DMS153 treated with DMSO at 0.1 percent for 48 hours (cell line): ENCODE results near the gene UGT1A6.

Experiments used
- DNase-seq: peaks from one replicate; lab custom pipeline; 2025; ENCODE audit not compliant: unreplicated experiment; lab: John Stamatoyannopoulos, UW

UGT1A6 gene

DNA sequence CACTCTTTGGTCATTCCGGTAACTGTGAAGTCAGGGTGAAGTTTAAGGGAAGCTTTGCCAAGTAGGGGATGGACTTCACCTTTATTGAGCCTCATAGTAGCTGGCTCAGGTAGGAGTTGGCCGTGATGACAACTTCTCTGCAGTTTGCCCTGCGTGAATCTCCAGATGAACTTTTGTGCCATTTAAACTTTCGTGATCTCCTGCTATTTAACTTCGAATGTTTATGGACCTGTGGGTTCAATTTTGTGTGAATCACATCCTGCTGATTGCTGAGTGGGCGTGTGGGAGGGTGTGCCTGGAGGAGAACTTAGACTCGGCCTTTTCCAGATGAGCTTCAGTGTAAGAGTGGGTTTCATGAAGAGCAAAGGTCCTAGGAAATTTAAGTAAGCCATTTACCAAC is 71.6 kb downstream of the UGT1A6 start:
- DNase-seq: no peak

DNA sequence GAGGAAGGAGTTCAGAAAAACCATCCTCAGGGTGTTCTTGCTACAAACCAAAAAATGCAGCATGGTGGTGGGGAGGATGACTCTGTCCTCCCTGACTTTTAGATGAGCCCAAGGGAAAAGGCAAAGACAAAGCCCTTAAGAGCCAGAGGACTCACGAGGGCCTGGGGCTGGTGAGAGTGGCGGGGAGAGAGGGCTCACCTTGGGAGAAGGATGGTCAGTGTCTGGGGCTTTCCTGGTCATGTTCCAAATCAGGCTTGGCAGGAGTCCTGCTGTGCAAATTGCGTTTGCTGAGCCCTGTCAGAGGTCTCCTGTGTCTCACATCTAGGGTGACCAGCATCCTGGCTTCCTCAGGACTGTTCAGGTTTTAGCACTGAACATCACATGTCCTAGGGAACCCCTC is 72.1 kb downstream of the UGT1A6 start:
- DNase-seq: no peak

DNA sequence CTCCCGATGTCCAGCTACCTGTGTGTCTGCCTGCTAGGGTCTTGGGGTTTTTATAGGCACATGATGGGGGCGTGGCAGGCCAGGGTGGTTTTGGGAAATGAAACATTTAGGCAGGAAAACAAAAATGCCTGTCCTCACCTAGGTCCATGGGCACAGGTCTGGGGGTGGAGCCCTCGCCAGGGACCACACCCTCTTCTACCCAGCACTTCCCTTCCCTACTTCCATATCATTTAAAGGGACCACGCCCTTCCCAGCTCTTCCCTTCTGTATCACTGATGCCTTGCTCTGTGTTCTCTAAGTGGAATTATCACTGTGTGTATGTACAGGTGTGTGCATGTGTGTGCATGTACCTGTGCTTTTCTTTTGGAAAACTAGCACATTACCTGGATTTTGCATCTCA is 73.7 kb downstream of the UGT1A6 start:
- no peak for DNase-seq

DNA sequence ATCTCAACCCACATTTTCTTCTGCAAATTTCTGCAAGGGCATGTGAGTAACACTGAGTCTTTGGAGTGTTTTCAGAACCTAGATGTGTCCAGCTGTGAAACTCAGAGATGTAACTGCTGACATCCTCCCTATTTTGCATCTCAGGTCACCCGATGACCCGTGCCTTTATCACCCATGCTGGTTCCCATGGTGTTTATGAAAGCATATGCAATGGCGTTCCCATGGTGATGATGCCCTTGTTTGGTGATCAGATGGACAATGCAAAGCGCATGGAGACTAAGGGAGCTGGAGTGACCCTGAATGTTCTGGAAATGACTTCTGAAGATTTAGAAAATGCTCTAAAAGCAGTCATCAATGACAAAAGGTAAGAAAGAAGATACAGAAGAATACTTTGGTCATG is 75.4 kb downstream of the UGT1A6 start:
- no peak for DNase-seq

DNA sequence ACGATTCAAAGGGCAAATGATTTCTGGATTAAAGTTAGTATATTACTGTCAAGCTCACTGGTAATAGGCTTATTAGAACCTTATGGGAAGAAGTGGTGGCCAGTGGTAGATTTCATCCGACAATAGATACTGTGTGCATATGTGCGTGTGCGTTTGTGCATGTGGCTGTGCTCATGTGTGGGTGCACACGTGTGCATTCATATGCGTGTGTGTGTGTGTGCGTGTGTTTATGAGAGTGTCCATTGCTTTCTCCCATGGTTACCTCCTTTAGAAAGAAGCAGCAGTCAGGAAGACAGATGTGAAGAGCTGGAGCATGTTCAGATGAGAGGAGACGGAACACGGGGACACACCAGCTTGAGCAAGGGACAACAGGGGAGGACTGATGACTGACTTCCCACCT is 76.6 kb downstream of the UGT1A6 start:
- DNase-seq: no peak

DNA sequence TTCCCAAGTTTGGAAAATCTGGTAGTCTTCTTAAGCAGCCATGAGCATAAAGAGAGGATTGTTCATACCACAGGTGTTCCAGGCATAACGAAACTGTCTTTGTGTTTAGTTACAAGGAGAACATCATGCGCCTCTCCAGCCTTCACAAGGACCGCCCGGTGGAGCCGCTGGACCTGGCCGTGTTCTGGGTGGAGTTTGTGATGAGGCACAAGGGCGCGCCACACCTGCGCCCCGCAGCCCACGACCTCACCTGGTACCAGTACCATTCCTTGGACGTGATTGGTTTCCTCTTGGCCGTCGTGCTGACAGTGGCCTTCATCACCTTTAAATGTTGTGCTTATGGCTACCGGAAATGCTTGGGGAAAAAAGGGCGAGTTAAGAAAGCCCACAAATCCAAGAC is 79.5 kb downstream of the UGT1A6 start:
- DNase-seq: no peak

DNA sequence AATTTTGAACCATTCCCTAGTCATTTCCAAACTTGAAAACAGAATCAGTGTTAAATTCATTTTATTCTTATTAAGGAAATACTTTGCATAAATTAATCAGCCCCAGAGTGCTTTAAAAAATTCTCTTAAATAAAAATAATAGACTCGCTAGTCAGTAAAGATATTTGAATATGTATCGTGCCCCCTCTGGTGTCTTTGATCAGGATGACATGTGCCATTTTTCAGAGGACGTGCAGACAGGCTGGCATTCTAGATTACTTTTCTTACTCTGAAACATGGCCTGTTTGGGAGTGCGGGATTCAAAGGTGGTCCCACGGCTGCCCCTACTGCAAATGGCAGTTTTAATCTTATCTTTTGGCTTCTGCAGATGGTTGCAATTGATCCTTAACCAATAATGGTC is 79.9 kb downstream of the UGT1A6 start:
- DNase-seq: no peak

DNA sequence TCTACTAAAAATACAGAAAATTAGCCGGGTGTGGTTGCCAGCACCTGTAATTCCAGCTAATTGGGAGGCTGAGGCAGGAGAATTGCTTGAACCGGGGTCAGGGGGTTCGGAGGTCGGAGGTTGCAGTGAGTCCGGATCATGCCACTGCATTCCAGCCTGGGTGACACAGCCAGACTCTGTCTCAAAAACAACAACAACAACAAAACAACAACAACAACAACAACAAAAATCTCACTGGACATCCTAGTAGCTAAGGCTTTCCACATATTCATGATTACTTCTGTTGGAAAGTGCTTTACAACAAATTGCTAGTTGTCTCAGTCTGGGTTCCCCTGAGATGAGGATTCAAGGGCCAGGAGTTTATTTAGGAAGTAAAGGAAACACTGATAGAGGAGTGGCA is 81.2 kb downstream of the UGT1A6 start:
- no peak for DNase-seq

DNA sequence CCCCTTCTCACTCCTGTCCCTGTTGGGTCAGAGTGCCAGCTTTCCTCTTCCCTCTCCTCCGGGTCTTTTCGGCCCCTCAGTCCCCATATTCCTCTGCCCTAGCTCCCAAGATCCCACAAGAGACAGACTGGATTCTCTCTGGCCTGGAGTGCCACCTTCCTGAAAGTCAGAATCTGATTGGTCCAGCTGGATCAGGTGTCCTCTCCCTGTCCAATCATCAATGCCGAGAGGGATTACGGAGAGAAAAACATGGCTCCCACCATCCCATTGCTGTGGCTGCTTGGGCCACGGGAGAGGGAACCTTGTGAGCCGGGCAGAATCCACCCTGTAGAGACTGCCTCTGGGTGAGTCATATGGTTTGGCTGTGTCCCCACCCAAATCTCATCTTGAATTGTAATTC is 82.7 kb downstream of the UGT1A6 start:
- DNase-seq: no peak

DNA sequence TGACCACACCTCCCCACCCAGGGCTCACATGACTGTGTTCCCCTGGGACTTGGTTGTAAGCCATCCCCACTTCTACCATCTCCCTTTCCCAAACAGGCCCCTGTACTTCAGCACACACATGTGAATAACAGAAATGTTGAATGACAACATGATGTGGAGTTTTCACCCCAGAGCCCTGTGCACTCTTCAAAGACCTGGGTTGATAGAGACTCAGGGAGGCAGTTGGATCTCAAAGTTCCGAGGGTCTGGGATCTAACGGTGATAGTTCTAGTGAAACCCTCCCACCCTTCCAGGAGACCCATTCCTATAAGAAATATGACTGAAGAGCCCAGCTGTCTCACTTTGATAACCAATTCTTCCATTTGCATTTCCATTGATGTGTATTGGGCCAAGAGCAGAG is 85.3 kb downstream of the UGT1A6 start, which contains the start of gene MROH2A:
Gene MROH2A, plus strand, starts transcription at position 301 of the 400 bp plus-strand sequence. CDS start 1,029 bp downstream, outside the sequence.
- DNase-seq: no peak

DNA sequence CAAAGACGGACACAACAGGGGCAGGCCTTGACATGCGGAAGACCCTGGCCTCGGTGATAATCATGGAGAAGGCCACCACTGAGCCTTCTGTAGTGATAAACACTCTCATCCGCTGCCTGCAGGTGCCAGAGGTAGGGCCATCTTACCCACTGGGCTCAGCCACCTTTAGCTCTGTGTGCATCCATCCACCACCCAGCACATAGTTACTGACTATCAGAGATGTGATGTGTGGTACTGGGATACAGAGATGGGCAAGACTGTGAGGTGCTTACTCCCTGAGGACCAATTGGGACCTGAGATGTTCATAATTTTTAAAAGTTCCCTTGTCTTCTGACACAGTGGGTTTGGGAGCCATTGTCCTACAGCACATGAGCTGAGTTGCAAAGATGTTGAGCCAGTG is 87.0 kb downstream of the UGT1A6 start:
- DNase-seq: no peak

DNA sequence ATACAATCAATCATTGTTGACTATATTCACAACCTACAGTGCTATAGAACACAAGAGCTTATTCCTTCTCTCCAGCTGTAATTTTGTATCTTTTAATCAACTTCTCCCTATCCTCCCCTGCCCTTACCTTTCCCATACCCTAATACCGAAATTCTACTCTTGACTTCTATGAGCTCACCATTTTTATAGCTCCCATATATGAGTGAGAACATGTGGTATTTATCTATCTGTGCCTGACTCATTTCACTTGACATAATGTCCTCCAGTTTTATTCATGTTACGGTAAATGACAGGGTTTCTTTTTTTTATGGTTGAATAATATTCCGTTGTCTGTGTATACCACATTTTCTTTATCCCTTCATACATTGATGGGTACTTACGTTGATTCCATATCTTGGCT is 88.1 kb downstream of the UGT1A6 start:
- no peak for DNase-seq

DNA sequence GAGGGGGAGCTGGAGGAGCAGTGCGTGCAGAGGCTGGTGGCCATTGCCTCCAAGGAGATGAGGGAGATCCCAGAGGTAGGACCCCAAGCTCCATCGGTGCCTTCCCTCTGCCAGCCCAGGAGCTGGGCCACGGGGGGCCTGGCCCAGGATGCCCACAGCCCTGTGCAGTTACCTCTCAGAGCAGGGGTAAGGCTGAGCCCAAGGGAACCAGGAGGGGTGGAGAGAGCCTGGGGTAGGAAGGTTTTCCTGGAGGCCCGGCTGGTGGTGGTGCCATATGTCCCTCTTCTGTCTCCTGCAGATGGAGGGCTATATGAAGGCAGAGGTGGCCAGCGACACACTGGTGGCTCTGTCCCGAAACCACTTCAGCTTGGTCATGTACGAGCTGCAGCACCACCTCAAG is 96.9 kb downstream of the UGT1A6 start:
- no peak for DNase-seq

DNA sequence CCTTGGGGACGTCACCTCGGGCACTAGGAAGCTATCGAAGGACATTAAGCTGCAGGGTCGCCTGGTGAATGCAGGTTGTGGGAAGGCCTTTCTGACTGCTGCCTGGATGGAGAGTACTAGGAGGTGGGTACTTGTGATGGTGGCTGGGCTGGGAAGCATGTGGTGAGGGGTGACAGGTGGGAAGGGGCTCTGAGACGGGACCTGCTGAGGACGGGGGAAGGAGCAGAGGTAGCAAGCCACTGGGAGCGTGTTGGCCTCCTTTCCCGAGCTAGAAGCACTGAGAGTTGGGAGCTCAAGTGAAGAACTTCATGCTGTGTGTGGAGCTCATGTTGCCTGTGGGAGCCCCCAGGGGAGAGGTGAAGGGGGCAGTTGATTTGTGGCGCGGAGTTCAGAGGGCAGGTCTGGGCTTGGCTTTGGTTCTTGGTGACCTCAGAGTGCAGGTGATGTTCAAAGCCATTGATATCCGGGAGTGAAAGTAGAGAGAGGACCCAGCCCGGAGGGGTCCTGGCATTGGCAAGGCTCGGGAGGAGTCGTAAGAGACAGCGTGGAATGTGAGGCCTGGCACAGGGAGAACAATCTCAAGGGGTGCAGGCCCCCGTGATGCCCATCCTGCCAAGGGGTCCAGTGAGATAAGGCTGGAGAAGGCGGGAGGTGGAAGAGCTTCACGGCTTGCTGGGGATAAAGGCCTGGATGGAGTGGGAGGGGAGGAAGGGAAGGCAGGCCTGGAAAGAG is 98.6 kb downstream of the UGT1A6 start:
- no peak for DNase-seq

DNA sequence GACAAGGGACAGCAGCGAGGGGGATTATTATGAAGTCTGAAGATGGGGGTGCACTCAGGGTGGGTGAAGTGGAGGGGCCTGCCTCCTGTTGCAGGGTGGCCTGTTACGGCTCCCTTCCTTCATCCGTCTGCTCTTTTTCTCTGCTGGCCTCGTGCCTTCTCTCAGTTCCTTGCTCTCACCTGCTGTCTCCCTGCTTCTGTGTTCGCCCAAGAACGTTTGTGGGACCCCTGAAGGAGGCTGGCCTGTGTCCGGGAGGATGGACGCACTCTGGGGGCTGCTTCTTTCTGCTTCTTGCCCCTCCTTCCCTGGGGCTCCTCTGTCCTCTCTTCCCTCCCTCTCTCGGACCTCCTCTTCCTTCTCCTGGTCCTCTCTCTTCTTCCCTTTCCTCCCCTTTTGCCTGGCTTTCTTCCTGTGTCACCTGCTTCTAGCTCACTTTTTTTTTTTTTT is 99.2 kb downstream of the UGT1A6 start:
- DNase-seq: no peak

DNA sequence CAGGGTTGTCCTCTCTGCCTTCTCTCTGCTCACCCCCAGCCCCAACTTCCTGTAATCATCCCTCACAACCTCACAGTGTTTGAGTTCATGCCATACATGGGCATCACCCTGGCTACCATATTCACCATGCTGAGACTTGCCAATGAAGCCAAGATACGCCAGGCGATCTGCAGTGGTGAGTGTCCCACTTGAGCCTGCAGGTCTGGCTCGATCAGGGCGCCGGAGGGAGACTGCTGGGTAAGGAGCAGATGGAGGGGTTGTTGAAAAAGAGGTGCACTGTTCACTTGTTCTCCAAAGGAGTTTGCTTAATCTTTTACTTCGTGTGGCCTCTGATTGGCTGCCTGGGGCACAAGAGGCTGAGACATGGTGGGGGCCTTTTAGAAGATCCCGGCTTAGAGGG is 100.0 kb downstream of the UGT1A6 start:
- no peak for DNase-seq

DNA sequence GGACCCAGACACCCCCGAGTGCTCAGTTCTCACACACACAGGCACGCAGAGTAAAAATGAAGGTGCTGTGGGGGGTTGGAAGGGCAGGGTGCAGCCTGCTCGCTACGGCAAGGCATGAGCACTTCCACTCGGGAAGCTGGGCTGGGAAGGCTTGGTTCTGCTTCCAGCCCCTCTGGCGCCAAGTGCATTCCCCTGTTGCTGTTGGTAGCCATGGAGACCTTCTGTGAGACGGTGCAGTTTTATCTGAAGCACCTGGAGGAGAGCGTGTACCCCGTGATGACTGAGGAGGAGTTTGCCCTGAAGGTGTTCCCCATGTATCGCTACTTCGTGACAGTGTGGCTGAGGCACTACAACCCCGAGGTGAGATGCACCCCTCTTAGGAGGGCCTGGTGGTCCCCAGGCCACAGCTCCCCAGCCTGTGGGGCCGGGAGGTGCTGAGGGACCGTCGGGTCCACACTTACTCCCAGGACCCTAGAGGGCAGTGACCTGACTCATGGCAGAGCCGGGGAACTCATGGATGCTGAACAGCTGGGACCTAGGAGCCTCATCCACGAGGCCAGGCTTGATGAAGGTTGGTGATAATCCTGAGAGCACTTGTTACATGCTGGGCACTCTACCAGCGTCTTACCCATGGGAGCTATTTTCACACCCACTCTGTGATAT is 100.9 kb downstream of the UGT1A6 start:
- no peak for DNase-seq

DNA sequence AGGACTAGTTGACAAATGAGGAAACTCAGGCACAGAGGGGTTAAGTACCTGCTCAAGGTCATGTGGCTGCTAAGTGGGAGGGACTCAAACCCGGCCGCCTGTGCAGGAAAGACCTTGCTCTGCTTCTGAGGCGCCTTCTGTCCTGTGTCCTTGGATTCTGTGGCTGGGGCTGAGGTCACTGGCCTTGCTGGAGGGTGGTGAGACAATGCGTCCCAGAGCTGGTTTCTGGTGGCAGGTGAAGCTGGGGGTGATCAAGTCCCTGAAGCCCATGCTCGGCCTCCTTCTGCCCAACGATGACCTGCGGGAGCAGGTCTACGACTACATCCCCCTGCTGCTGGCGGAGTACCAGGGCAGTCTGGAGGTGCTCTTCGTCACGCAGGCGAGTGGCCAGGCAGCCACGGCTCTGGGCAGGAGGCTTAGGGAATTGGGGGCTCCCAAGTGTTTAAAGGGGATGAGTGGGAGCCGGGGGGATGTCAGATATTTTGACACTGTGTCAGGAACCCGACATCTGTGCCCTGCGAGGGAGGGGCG is 101.5 kb downstream of the UGT1A6 start:
- DNase-seq: no peak

DNA sequence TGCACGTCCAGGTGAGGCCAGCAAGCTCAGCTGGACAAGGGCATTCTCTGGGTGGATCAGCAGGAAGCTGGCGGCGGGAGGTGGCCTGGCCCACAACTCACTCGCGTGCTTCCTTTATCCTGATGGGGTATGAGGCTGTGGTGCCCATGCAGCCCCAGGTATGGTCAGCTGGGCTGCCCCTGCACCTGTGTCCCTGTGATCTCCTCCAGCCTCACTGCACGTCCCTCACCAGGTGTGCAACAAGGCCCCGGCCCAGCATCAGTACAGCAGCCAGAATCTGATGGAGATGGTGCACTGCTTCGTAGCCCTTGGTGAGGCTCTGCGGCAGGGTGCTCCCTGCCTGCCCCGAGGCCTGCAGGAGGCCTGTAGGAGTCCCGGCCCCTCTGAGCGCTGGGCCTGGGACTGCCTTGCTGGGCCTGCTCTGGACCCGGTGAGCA is 103.1 kb downstream of the UGT1A6 start:
- DNase-seq: no peak

DNA sequence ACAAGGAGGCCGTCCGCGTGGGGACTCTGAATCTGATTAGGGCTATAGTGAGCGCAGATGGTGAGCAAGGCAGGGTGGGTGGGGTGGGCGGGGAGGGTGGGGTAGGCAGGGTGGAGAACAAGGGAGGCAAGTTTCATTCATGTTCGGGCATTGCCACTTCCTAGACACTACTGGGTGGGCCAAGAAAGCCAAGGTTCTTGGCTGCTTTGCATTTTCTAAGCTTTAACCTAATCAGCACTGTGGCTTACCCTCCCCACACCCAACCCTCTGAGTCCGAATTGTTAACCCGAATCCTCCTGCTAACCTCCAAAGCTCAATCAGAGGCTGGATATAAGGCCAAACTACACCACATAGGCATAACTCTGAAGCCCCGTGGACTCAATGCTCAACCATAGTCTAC is 103.6 kb downstream of the UGT1A6 start:
- no peak for DNase-seq

DNA sequence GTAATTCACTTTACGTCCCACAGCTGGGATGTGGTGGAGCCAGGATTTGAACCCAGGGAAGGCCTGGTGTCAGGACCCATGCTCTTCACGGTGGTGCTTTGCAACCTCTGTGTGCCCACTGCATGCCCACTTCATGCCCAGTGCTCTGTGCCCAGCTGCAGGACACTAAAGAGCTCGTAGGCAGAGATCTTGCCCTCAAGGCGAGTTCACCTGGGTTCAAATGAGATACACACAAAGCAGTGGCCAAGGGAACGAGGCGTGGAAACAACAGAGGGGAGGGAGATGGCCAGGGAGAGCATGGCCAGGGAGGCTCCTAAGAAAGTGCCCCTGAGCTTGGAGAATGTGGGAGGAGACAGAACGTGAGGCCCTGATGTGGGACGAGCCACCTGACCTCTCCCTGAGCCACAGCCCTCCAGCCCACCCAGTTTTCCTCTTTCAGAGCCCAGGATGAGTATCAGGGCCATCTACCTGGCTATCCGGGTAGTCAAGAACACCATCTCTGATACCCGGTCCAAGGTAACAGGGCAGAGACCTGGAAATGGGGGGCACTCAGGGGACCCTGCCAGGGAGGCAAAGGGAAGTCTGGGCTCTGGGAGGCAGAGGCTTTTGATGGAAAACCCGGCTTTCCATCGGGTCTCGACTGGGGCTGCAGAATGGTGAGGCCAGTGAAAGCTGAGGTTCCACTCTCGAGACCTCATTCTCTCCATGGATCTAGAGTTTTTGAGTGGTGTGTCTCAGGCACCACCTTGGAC is 105.8 kb downstream of the UGT1A6 start:
- DNase-seq: no peak
